ENCODE data around the gene CCSER1.

GRCh38 chr4:90128961-90129495 is 1.8 kb downstream of the CCSER1 start:
- TF ChIP-seq CTCF (conservative IDR thresholded peaks at IDR 0.05 in 1 of 2, IDR thresholded peaks at IDR 0.05 in 1 of 2; ENCODE audit: extremely low read depth in 1 of 2, insufficient read depth in 1 of 2, low read depth in 1 of 2, low read length in 2 of 2) (no peak), EZH2 (IDR thresholded peaks at IDR 0.05; ENCODE audit: borderline replicate concordance, low read length) (no peak)

Data from mammary epithelial cell (primary cell).